Germinal center (tissue), 1 donor: Measurements from ENCODE around the gene TMCO6.
"Not testable (repeated sequence)": the region's sequence is repeated elsewhere in the genome, so short reads cannot be mapped to it uniquely, and the experiment has no call there.

Source experiments
- DNase-seq: peaks from one replicate; pipeline ENCODE4 v3.0.0; 2012; ENCODE audit warnings: mixed read lengths, low spot score

TMCO6 gene

DNA sequence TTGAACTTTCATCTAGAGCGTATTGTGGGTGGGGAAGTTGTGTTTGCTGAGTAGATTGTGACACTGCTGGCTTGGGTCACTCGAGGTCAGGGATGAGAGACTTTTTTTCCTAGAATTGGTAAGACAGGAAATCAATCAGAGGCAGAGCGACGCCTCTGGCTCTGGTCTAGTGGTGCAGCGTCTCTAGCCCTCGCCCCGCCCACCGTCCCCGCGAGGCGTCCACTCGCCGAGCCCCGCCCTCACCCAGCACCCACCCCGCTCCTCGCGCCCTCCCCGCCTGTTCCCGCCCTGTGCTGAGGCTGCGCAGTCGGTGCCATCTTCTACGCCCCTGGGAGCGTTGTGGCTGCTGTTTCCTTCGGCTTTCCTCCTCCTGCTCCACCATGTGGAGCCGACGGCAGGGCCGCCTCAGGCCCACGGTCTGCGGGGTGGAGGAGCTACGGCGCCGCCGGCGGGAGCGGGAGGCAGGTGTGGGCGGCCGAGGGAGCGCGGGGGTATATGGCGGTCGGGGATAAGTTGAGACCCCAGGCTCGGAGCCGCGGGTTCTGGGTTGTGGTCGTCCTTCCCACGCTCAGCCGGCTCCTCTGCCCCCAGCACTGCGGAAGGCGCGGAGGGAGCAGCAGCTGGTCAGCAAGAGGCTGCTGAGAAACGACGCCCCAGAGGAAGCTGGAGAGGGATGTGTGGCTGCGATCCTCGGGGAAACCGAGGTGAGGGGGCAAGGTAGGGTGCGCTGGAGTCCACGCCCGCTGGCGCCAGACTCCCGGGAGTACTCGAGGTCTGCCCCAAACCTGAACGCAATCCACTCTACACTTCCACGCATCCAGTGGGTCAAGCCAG lies at the start of gene TMCO6:
Gene TMCO6, plus strand, starts transcription at position 304 of the 834 bp plus-strand sequence. Its CDS starts 77 bp downstream, at position 381.
- DNase-seq, result peak; percentile 99

DNA sequence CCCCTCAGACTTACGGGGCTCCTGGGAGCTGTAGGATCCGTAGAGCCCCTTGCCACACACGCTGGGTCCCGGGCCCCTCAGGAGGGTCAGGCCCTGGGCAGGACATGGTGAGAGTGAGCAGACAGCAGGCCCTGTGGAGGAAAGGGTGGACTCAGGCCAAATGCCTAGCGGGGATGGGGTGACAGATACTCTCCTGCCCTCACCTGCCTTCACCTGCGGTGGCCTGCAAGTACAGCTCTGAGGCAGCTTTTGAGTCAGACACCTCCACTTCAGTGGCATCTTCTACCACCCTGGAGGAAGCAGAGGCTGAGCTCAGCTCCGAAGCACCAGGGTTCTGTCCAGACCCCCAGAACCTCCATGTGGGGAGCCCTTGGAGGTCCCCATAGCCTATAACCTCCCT lies 48.4 kb upstream of the TMCO6 start:
- no peak for DNase-seq

DNA sequence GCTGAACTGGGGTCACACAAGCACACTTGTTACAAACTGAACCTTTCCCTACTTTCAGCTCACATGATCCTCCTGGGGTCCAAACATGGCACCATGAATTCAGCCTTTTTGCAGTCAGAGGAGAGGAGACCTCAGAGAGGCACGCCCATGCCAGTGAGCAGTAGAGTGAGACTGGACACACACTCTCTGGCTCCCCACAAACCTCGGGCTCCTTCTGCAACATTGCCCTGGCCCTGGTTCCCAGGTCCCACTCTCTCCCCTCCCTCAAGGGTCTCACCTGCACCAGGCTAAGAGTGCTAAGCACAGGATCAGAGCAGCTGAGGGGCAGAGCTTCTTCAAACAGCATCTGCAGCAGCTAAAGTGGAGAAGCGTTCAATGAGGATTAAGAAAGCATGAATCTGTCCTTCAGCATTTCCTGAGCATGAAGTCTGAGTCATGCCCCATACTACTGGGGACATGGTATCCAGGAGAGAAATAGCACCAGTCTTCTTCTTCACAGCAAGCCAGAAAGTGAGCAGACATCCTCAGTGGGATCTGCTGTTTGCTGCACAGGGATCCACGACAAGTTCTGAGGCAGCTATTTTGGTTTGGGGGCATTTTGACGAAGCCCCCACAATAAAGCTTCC lies 47.4 kb upstream of the TMCO6 start:
- no peak for DNase-seq

DNA sequence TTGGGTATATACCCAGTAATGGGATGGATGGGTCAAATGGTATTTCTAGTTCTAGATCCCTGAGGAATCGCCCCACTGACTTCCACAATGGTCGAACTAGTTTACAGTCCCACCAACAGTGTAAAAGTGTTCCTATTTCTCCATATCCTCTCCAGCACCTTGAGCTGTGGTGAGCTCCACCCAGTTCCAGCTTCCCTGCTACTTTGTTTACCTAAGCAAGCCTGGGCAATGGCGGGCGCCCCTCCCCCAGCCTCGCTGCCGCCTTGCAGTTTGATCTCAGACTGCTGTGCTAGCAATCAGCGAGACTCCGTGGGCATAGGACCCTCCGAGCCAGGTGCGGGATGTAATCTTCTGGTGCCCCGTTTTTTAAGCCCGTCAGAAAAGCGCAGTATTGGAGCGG lies 46.2 kb upstream of the TMCO6 start:
- DNase-seq, result not testable (repeated sequence)

DNA sequence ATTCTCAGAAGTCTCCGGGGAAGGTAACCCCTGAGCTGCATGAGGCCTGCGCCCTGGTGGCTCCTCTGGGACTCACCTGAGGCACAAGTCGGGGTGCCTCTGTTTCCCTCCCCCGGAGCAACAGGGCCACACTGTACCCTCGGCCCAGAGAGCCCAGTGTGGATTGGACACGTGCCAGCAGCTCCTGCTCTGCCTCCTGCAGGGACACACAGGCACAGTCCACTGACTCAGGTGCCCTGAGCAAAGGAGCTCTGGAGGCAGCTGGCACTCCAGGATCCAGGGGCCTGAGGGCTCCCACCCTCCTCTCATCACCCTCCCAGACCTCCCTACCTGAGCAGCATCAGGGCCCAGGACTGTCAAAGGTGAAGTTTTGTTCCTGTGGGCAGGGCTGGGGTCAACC lies 45.1 kb upstream of the TMCO6 start:
- DNase-seq, result no peak

DNA sequence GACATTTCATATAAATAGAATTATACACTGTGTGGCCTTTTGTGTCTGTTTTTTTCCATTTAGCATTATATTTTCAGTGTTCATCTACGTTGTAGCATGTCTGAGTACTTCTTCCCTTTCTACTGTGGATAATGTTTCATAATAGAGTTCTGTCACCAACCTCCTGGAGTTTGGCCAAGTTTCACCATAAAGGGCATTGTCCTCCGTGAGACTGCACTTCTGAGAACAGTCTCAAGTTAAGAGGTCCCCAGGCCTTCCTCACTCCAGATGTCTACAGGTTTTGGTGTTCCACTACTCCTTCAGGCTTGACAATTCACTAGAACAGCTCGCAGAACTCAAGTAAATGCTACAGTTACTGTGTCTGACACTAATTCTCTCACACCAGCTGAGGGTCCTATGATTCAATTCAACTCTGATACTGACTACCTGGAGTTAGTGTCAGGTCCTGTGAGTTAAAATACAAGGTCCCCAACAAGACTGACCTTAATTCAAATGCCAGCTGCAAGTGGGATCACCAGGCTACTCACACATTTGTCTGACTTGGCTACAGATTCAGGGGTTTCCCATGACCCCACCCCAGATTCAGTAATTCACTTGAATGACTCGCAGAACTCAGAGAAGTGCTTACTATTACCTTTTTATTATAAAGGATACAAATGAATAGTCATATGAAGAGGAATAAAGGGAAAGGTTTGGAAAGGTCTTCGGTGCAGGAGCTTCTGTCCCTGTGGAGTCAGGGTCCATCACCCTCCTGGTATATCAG lies 43.5 kb upstream of the TMCO6 start:
- no peak for DNase-seq

DNA sequence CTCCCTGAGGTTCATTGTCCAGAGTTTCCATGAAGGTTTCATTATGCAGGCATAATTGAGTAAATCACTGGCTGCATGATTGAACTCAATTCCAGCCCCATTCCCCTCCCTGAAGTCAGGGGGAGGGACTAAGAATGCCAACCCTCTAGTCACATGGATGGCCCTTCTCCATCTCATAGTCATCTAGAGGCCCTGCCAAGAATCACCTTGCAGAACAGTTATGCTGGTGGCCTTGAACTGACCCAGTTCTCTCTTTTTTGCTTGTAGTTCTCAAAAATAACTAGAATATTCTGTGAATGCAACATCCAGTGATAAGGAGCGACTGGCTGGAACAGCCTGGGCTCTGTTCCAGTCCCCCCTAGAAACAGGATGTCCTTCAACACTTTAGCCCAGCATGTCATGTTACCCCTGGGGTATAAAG lies 42.9 kb upstream of the TMCO6 start:
- no peak for DNase-seq

DNA sequence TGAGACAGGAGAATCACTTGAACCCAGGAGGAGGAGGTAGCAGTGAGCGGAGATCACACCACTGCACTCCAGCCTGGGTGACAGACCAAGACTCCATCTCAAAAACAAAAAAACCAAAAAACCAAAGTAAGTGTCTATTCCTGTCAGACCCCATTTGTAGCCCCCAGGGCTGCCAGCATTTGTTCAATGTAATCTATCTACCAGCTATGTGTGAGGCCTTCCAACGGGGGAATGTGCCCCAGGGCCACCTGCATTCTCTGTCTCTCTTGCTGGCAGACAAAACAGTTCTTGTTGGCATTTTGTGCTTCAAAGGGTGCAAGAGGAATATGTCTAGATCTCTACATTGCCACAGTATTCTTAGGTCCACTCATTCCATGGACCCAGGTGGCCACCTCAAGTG lies 40.4 kb upstream of the TMCO6 start:
- DNase-seq, result no peak

DNA sequence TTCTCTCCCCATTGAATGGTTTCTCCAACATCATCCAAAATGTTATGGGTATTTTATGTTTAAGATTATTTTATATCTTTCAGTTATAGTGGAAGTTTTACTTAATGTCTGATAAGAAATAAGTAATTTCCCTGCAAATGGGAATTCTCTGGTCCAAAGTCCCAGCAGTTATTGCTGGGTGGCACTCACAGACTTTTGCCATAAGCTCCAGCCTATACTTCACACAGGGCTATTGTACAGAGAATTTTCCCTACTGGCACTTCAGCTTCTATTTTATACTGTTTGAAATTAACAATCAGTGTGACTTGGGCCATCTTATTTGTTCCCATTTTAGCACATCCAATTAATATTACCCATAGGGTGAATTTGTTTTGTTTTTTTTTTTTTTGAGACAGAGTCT lies 39.2 kb upstream of the TMCO6 start:
- no peak for DNase-seq

DNA sequence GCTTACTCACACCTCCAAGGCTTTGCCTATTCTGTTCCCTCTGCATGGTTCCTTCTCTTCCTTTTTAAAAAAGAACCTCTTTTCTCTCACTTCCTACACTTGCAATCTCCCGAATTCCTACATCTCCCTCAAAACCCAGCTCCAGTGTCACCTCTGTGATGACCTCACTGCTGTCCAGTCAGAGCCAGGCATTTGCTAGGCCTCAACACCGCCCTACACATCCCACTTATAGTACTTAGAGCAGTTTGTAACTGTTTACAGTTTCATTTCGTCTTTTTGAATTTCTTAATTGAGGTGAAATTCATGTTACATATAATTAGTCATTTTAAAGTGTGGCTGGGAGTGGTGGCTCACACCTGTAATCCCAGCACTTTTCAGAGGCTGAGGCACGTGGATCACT lies 37.1 kb upstream of the TMCO6 start:
- no peak for DNase-seq

DNA sequence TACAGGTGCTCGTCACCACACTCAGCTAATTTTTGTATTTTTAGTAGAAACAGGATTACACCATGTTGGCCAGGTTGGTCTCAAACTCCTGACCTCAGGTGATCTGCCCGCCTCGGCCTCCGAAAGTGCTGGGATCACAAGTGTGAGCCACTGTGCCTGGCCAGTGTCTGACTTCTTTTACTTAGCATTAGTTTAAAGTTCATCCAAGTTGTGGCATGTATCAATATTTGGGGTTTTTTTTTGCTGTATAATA lies 35.9 kb upstream of the TMCO6 start:
- DNase-seq, result not testable (repeated sequence)

DNA sequence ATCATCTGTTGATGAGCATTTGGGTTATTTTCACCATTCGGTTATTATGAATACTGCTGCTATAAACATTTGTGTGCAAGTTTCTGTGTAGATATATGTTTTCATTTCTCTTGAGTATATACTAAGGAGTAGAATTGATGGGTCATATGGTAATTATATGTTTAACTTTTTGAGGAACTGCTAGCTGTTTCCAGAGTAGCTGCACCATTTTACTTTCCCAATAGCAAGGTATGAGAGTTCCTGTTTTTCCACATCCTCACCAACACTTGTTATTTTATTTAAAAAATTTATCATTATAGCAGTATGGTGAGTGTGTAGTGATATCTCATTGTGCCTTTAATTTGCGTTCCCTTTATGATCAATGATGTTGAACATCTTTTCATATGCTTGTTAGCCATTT lies 35.5 kb upstream of the TMCO6 start:
- no peak for DNase-seq

DNA sequence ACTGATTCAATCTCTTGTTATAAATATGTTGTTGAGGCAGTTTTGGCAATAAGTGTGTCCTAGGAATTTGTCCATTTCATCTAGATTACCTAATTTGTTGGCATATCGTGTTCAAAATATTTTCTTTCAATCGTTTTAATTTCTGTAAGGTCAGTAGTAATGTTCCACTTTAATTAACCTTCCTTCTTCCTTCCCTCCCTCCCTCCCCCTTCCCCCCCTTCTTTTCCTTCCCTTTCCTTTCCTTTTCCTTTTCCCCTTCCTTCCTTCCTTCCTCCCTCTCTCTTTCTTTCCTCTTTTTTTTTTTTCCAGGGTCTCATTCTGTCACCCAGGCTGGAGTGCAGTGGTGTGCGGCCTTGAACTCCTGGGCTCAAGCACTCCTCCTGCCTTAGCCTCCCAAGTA lies 33.4 kb upstream of the TMCO6 start:
- no peak for DNase-seq

DNA sequence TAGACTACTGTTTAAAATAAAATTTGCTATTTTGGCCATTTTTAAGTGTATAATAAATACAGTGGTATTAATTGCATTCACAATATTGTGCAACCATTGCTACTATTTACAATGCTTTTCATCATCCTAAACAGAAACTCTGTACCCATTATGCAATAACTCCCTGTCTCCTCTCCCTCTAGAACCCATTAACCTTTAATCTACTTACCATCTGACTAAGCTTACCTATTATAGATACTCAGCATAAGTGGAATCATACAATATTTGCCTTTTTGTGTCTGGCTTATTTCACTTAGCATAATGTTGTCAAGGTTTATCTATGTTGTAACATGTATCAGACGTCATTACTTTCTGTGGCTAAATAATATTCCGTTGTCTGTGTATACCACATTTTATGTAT lies 32.2 kb upstream of the TMCO6 start:
- no peak for DNase-seq

DNA sequence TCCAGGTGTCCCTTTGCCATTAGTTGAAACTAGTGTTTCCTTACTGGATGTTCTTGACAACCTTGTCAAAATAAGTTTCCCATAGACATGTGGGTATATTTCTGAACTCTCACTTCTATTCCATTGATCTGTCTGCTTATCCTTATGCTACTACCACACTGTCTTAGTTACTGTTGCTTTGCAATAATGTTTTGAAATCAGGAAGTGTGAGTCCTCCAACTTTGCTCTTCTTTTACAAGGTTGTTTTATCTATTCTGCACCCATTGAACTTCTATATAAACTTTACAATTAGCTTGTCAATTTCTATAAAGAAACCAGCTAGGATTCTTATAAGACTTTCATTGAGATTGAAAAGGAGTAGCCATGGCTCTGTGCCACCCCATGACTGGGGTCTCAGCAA lies 30.5 kb upstream of the TMCO6 start:
- DNase-seq, result no peak

DNA sequence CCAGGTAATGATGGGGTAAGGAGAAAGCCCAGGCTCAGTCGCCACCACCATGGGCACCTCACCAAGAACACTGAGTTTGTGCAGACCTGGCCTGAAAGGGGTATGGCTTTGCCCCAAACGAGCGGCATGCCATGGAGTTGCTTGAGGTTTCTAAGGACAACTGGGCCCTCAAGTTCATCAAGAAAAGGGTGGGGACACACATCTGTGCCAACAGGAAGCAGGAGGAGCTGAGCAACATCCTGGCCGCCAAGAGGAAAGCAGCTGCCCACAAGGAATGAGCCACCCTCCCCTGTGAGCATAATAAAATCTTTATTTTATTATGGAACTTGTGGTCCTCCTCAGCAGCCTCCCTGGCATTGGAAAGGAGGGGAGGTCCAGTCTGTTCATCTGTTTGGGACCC lies 30.1 kb upstream of the TMCO6 start:
- DNase-seq, result no peak

DNA sequence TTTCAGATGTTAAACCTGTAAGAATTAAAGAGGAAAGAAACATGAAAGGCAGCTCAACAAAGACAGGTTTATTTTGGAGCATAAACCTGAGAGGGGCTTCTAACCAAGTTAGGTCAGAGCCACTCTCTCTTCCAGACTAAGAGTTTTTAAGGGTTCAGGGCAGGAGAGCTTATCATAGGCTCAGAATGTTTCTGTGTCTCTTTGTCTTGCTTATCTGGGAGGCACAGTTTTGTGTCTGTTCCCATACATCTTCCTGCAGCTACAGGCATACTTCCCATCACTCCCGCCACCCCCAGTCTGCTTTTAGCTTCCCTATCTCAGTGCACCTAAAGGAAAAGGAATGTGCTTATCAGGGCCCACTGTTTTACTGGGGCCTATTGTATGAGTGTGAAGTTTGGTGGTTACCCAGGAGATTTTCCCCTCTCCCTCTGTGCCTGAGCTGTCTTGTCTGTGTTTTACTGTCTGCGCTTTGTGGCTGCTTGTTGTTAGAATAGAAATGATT lies 28.2 kb upstream of the TMCO6 start:
- no peak for DNase-seq

DNA sequence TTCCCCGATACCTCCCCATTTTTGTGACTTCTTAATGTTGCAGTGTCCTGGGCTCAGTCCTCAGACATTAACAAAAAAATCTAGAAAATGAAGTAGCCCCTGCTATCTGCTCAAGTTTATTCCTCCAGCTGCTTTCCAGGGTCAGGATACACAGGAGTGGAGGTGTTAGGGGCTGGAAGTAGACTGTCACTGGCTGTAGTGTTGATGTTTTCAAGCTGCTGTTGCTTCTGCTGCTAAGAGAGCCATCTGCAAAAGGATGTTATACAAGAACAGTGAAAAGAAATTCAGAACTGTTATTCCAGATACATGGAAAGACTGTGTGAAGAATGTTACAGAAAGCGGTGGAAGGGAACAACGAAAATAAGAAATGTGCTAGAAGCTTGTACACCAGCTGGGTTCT lies 16.9 kb upstream of the TMCO6 start:
- no peak for DNase-seq

DNA sequence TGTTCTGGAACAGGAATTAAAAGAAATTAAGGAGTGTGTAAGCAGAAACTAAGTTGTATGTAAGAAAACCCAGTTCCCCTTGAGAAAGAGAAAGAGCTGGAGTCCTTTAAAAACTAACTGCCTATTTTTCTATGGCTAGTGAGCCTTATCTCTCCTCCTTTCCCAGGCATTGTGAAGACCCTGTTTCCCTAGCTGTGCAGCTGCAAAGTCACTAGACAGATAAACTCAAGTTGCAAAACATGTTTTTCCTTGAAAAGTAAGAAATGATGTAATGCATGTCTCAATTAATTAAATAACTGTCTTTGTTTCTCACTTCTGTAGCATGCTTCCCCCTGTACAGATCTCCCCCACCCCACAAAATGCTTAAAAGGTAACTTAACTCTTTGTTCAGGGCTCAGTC lies 16.2 kb upstream of the TMCO6 start:
- DNase-seq, result not testable (repeated sequence)

DNA sequence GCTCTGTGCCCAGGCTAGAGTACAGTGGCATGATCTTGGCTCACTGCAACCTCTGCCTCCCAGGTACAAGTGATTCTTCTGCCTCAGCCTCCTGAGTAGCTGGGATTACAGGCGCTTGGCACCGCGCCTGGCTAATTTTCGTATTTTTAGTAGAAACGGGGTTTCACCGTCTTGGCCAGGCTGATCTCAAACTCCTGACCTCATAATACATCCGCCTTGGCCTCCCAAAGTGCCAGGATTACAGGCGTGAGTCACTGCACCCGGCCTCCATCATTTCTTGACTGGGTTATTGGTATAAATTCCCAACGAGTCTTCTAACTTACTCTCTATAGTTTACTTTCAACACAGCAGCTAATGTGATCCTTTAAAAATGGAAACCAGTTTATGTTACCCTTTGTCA lies 14.4 kb upstream of the TMCO6 start:
- not testable (repeated sequence) for DNase-seq

DNA sequence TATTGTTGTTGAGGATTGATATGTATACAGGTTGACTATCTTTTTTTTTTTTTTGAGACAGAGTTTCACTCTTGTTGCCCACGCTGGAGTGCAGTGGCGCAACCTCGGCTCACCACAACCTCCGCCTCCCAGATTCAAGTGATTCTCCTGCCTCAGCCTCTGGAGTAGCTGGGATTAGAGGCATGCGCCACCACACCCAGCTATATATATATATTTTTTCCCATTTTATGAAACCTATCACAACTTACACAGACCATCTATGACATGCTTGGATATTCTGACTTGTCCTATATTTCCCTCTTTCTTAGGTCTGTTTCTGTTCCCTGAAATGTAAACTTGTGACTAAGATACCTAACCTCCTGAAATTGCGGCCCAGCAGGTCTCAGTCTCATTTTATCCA lies 11.3 kb upstream of the TMCO6 start:
- DNase-seq, result no peak

DNA sequence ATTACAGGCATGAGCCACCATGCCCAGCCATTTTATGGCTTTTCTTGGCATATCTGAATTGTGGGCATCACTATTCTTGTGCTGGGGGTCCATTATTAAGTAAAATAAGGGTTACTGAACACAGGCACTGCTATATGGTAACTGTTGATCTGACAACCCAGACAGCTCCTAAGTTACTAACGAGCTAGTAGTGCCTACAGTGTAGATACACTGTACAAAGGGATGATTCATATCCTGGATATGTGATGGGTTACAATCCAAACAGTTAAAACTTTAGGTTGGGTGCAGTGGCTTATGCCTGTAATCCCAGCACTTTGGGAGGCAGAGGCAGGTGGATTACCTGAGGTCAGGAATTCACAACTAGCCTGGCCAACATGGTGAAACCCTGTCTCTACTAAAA lies 10.5 kb upstream of the TMCO6 start:
- no peak for DNase-seq
